PC-3 (cell line): Measurements from ENCODE around the gene LIPC.

Experiments
- CTCF ChIP-seq: fragments of 300-600 bp; sonication (generic); conservative IDR thresholded peaks from 2 replicates; pipeline ENCODE4 v1.5.1; 2017; ENCODE audit warnings: antibody characterized with exemption, low read depth, mild to moderate bottlenecking, low read length
- EZH2 ChIP-seq: fragments of 300-600 bp; sonication (generic); IDR thresholded peaks from one replicate; pipeline ENCODE4 v1.6.1; 2017; ENCODE audit warnings: antibody characterized with exemption, mild to moderate bottlenecking, low read length; ENCODE audit not compliant: unreplicated experiment
- EZH2phosphoT487 ChIP-seq: fragments of 300-600 bp; sonication (generic); IDR thresholded peaks from 2 replicates; pipeline ENCODE4 v1.6.1; 2018; ENCODE audit warnings: mild to moderate bottlenecking, antibody characterized with exemption, low read length, borderline replicate concordance

DNA sequence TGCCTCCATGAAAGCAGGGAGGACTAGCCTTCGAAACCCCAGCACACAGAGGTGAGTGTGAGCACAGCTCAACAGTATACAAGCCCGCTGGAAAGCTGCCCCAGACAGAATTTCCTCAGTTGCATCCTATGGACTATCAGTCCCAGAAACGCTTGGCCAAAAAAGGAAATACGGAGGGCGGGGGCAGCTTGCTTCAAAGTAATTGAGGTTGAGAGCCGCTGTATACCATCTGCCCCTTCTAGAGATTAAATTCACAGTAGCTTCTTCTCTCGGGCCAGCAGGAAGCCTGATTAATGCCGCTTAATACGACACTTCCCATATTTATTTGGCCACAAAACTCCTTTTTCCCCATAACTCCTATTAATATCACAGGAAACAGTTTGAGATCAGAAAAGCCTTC is 88.7 kb downstream of the LIPC start:
- TF ChIP-seq CTCF (no peak), EZH2 (no peak), EZH2phosphoT487 (no peak)
